CD4-positive, alpha-beta T cell treated with Interleukin-12 subunit alpha and Interleukin-12 subunit beta, for 1 hour (primary cell): ENCODE results near the gene KCNJ4.
"Not testable (repeated sequence)": the region's sequence is repeated elsewhere in the genome, so short reads cannot be mapped to it uniquely, and the experiment has no call there.

Experiments used
- DNase-seq: peaks from one replicate; pipeline ENCODE4 v3.0.0-alpha.2; 2020

KCNJ4 gene

DNA sequence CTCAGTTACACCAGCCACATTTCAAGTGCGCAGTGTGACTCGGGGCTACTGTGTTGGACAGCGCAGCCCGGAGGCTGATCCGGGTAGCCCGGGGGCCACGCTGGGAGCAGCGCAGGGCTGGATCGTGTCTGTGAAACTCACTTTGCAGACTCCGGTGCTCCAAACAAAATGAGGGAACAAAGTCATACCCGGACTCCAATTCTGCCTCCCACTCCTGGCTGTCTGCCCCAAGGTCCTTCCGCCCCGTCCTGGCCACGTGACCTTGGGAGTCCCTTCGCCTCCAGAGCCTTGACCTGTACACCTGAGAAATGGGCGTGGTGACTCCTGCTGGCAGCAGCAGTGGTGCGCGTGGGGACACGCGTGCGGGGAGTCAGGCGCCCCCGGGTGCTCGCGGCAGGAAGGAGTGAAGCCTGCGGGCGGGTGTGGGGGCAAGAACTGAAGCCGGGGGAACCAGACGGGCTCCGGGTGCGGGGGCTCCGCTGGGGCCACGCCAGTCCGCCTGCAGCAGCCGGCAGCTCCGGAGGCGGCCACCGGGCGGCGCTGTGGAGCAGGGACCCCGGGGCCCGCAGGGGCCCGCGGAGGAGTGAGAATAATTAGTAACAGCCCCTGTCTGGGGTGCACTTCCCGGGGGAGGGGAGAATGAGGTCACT lies 42.4 kb downstream of the KCNJ4 start:
- peak; percentile 37 for DNase-seq

GRCh38 chr22:38411016-38411415 lies 44.0 kb downstream of the KCNJ4 start:
- no peak for DNase-seq

- DNase-seq = not testable (repeated sequence)
Observed at GRCh38 chr22:38409916-38410315, 45.1 kb downstream of the KCNJ4 start.

- DNase-seq = no peak
Observed at GRCh38 chr22:38406617-38407016, 48.4 kb downstream of the KCNJ4 start.

GRCh38 chr22:38404419-38404818 lies 50.6 kb downstream of the KCNJ4 start:
- no peak for DNase-seq

DNA sequence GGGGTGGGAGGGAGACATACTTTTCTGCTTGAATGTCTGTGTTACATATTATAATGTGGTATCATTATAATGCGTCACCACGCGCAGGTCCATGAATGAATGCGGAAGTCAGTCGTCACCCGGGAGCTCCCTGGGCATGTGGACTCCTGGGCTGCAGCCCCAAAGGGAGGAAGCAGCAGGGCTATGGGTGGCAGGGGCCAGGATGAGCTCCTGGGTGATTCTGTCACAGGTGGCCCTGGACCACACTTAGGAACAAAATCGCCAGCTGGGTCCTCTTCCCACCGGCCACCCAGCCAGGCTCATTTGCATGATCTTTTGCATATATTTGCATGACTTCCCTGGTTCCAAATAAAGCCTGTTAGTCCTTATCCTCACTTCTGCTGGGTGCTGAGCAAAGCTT lies 51.2 kb downstream of the KCNJ4 start:
- DNase-seq = no peak

DNA sequence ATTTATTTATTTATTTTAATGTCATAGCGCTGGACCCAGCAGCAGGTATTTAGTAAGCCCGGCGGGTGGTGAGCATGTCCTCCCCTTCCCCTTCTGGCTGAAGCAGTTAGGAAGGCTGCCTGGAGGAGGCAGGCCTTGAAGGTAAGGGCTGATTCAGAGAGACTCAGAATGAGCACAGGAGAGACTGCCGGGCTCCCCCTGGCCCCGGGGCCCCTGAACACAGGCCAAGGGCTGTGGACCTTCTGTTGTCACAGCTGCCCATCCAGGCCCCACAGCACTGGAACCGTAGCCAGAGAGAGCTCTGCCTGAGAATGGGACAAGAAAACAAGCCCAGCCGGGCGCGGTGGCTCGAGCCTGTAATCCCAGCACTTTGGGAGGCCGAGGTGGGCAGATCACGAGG lies 52.8 kb downstream of the KCNJ4 start:
- no peak for DNase-seq

- DNase-seq = no peak
Observed at GRCh38 chr22:38401336-38402084, 53.5 kb downstream of the KCNJ4 start.

DNA sequence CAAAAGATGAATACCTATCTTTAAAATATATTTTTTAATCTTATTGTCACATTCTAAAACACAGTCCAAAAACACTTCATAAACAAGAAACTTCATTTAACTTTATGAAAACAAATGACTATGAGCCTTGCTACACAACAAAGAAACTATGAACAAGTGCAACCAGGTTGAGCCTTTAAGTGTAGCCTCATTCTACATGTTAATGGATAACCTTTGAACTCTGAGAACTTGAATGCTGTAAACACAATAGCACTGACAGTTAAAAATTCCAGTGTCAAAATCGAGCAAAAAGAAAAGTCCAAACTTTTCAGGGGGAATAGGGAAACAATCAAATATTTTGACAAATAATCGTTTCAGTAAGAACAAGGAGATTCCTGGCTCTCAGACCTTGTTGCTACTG lies 54.7 kb downstream of the KCNJ4 start:
- DNase-seq = not testable (repeated sequence)

DNA sequence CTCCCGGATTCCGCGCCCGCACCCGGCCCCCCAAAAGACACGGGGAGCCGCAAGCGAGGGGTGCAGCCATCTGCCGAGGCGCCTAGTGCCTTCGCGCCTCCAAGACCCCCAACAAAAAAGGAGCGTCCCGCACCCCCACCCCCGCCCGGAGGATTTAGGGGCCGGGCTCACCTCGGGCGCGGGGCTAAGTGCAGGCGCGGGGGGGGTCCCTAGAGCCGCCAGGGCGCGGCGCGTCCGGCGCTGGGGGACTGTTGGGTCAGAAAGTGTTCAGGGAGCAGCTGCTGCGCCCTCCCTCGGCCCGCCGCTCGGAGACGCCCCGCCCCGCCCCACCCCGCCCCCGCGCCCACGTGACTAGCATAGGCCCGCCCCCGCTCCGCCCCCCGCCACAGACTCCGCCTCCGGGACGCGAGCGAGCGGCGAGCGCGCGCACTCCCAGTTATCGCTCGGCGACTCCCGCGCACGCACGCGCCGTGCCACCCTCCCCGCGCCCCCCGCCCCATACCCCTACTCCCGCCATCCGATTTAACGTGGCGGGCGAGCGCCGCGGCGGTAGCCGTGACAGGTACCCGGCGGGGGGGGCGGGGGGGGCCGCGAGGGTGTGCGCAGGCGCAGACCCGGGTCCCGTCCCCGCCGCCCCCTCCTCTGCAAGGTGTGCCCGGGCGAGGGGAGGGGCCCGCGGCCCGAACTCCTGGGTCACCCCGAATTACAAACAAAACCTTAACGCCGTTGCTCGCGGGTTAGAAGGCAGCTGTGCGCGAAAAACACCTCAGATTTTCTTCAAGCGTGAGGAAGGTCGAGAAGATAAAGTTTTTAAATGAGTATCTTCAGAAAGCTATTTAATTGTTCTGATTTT lies 56.2 kb downstream of the KCNJ4 start:
- DNase-seq = peak; percentile 88

GRCh38 chr22:38398181-38398608 lies 56.8 kb downstream of the KCNJ4 start:
- peak; percentile 37 for DNase-seq

DNA sequence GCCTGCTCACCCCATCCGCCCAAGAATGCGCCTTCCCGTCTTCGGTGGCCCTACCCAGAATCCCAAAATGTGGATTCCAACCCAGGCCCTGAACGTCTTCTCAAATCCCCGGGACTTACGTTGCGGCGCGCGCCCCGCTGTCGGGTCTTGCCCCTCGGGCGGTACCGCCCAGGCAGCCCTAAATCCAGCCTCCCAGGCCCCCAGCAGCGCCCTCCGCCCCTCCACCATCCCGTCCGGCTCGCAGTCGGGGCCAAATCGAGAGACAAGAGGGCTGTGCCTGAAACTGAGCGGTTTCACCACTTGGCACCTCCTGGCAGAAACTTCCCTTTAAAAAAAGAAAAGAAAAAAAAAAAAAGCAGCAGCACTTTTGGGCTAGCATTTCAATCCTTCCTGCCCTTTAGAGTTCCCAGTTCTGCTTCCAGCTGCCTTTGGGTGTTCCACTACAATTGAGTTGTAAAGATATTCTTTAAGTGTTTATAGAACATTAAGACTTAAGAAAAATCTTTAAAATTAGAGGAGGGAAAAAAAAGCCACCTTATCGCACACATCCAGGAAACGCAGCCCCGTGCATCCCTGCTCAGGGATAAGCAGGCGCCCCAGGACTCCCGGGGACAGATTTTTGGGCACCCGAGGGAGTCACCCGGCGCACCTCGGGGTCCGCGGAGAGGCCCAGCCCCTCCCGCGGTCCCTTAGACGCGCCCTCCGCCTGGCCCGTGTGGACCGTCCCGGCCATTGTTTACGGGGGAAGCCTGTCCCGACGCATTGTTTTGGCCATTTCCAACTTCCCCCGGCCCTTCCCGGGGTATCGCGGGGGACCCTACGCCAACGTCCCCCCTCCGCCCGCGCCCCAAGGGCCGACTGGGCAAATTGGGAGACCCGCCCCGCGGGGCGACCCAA lies 57.6 kb downstream of the KCNJ4 start:
- peak; percentile 30 for DNase-seq

DNA sequence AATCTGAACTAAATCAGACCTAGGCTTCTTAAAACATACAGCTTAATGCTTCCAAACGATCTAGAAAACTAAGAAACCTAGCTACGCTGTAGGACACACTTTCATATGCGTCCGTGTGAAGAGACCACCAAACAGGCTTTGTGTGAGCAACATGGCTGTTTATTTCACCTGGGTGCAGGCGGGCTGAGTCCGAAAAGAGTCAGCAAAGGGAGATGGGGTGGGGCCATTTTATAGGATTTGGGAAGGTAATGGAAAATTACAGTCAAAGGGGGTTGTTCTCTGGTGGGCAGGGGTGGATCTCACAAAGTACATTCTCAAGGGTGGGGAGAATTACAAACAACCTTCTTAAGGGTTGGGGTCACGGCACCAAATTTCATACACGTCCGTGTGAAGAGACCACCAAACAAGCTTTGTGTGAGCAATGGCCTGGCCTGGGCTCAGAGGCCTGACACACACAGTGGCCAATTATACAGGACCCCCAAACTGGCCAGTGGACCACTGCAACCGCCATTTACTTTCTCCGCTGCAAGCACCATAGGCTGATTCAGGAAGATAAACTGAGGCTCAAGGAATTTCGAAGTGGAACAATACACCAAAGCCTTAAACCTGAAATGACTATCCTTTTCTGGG lies 58.4 kb downstream of the KCNJ4 start:
- DNase-seq = not testable (repeated sequence)

- DNase-seq = not testable (repeated sequence)
Observed at GRCh38 chr22:38395944-38396343, 59.1 kb downstream of the KCNJ4 start.

DNA sequence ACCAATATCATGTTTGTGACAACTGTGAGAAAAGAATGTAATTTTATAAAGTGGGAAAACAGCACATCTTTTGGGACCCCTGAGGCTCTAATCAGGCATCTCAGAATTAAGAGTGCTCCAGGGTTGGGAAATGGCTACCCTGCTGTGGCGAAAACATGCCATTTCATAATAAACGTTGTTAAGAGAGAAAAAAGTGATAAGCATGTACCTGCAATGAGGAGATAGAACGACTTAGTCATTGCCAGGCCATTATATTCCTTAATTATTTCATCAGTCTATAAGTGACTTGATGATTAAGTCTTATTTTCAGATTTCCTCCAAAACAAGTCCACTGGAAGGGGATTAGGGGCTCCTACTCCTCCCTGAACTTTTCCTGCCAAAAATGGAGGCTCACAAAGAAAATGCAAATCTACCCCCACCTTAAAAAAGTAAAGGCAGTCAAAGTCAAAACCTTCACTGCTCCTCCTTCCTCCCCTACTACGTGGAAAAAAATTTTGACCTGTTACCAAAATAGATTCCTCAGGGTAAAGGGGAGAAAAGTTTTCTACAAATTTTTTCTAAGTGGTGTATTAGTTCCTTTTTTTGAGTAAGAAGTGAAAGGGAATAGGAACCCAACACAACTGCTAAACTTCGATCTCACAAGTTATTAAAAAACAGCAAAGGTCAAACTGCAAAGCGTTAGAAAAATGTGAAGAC lies 59.9 kb downstream of the KCNJ4 start:
- not testable (repeated sequence) for DNase-seq

GRCh38 chr22:38389428-38389818 lies 65.6 kb downstream of the KCNJ4 start:
- not testable (repeated sequence) for DNase-seq

GRCh38 chr22:38388506-38389427 lies 66.2 kb downstream of the KCNJ4 start:
- DNase-seq = not testable (repeated sequence)

DNA sequence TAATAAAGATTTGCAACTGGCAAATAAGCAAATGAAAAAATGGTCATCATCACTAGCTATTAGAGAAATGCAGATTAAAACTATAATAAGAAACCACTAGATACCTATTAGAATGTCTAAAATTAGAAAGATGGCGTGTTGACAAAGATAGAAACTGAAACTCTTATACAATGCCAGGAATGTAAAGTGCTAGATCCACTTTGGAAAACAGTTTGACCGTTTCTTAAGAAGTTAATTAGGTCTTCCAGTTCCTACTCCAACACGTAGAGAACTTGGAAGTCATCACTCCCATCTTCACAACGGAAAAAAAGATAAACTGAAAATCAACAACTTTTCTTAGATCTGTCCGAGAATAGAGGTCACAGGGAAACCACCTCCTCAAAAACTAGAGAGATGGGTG lies 68.1 kb downstream of the KCNJ4 start:
- DNase-seq = not testable (repeated sequence)

DNA sequence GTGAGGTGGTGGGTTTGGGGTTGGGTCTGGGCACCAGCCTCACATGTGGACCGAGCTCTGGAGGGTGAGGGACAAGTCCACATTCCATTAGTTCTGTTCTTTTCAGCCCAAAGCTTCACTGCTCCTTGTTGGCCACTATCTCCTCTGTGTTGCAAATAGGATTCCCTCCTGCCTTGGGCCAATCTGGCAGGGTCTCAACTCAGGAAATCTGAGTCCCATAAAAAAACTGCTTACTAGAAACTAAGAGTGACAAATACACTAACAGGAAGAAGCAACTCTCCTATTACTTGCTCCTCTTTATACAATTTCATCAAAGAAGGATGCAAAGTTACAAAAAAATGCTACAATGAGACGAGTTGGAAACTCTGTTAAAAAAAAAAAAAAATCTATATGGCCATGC lies 71.6 kb downstream of the KCNJ4 start:
- no peak for DNase-seq

DNA sequence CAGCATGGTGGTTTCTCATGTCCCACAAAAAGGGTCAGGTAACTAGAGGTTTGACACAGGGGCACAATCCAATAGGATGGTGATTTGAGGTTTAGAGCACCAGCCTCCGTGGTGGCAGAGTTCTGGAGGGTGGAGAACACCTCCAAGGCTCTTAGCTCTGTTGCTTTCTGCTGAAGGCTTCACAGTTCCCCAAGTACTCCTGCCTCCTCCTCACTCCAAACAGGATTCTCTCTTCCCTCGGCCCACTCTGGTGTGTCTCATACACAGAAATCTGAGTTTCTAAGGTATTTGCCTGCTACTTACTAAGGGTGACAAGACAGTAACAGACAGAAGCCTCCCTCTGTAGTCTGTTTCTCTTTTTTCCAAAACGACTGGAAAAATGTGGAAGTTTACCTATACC lies 73.6 kb downstream of the KCNJ4 start:
- not testable (repeated sequence) for DNase-seq
